IMR-90 (cell line): ENCODE measurements around the gene FAM89A.

Experiments used
- BHLHE40 ChIP-seq: fragments of 150-350 bp; IDR thresholded peaks from 2 replicates; pipeline ENCODE4 v1.6.1; 2016; ENCODE audit warnings: mild to moderate bottlenecking, low read depth, low read length
- CEBPB ChIP-seq: IDR thresholded peaks from 2 replicates; pipeline ENCODE4 v1.6.1; 2012; ENCODE audit warnings: low read depth, low read length, improper control_type of control experiment
- CTCF ChIP-seq: conservative IDR thresholded peaks from 2 replicates; pipeline ENCODE4 v1.5.1; 2012; ENCODE audit warnings: mild to moderate bottlenecking, low read depth, low read length, improper control_type of control experiment
- FOS ChIP-seq: fragments of 150-350 bp; IDR thresholded peaks from 2 replicates; pipeline ENCODE4 v1.6.1; 2016; ENCODE audit warnings: low read depth, low read length
- MAFK ChIP-seq: IDR thresholded peaks from 2 replicates; pipeline ENCODE4 v1.6.1; 2012; ENCODE audit warnings: low read depth, low read length, improper control_type of control experiment
- NFE2L2 ChIP-seq: fragments of 150-350 bp; IDR thresholded peaks from 2 replicates; pipeline ENCODE4 v1.6.1; 2016; ENCODE audit warnings: low read depth, mild to moderate bottlenecking, low read length
- POLR2A ChIP-seq: IDR thresholded peaks from 2 replicates; pipeline ENCODE4 v1.6.1; 2012; ENCODE audit warnings: mild to moderate bottlenecking, low read depth, low read length
- RAD21 ChIP-seq: IDR thresholded peaks from 2 replicates; pipeline ENCODE4 v1.6.1; 2012; ENCODE audit warnings: low read length, improper control_type of control experiment
- RCOR1 ChIP-seq: IDR thresholded peaks from 2 replicates; pipeline ENCODE4 v1.6.1; 2012; ENCODE audit warnings: mild to moderate bottlenecking, low read length, improper control_type of control experiment; ENCODE audit not compliant: insufficient replicate concordance
- RFX5 ChIP-seq: IDR thresholded peaks from 2 replicates; pipeline ENCODE4 v1.8.0; 2012; ENCODE audit warnings: low read depth, mild to moderate bottlenecking, low read length, moderate library complexity
- USF2 ChIP-seq: fragments of 150-350 bp; IDR thresholded peaks from 2 replicates; pipeline ENCODE4 v1.6.1; 2017; ENCODE audit warnings: mild to moderate bottlenecking, antibody characterized with exemption, low read length, low read depth

GRCh38 chr1:230983811-230984210 lies 56.2 kb downstream of the FAM89A start:
- TF ChIP-seq USF2 (no peak), CTCF (no peak), RFX5 (no peak), BHLHE40 (no peak), MAFK (no peak), RAD21 (no peak), POLR2A (no peak), FOS (no peak), RCOR1 (no peak), CEBPB (no peak), NFE2L2 (no peak)
